ENCODE measurements around the gene SORCS2.

DNA sequence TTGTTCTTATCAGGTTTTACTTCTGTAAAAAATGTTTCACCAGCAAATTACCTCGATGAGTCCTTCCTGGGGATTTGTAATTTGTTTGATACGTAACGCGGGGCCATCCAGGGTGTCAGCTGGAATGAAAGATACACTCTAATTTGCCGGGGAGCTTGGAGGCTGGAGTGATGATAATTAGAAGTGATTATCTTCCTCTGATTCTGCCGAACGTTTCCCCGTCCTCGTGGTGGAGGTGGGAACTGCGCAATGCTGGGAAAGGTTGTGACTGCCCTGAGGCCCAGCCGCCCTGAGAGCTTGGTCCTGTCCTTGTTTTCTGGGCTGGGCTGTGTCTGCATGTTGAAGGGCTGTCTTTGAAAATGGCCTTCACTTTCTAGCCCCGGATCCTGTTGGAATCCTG lies 48.0 kb downstream of the SORCS2 start:
- TF ChIP-seq, protein P1, sequence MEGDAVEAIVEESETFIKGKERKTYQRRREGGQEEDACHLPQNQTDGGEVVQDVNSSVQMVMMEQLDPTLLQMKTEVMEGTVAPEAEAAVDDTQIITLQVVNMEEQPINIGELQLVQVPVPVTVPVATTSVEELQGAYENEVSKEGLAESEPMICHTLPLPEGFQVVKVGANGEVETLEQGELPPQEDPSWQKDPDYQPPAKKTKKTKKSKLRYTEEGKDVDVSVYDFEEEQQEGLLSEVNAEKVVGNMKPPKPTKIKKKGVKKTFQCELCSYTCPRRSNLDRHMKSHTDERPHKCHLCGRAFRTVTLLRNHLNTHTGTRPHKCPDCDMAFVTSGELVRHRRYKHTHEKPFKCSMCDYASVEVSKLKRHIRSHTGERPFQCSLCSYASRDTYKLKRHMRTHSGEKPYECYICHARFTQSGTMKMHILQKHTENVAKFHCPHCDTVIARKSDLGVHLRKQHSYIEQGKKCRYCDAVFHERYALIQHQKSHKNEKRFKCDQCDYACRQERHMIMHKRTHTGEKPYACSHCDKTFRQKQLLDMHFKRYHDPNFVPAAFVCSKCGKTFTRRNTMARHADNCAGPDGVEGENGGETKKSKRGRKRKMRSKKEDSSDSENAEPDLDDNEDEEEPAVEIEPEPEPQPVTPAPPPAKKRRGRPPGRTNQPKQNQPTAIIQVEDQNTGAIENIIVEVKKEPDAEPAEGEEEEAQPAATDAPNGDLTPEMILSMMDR (conservative IDR thresholded peaks at IDR 0.05; ENCODE audit: low read depth, low read length): no peak
- TF ChIP-seq EZH2 (IDR thresholded peaks at IDR 0.05; ENCODE audit: low read length, unreplicated experiment): no peak

Measured in PC-3 (cell line).